ENCODE measurements around the gene METRN.

Gene METRN

DNA sequence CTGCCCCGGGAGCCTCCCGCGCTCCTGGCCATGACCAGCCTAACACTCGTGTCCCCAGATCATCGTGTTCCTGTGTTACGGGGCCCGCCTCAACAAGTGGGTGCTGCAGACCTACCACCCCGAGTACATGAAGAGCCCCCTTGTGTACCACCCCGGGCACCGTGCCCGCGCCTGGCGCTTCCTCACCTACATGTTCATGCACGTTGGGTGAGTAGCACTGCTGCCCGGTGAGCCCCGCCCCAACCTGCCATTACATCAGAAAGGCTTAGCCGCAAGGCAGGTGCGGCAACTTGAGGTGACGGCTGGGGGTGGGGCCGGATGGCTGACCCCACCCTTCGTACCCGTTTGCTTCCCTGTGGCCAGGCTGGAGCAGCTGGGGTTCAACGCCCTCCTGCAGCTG, 38.0 kb upstream of the METRN start:
- ChIA-PET POLR2A (interaction anchor here (2.2 kb wide), 1 partner anchor 18 kb away, joined by 6 read pairs; no protein-coding TSS in a partner anchor), CTCF (no interaction called here)
- TF ChIP-seq CTBP1 (IDR thresholded peaks at IDR 0.05; ENCODE audit: borderline replicate concordance) = no peak
- TF ChIP-seq SUZ12 (IDR thresholded peaks at IDR 0.05) = no peak
- TF ChIP-seq ZNF384 (IDR thresholded peaks at IDR 0.05) = no peak
- TF ChIP-seq HDGF (IDR thresholded peaks at IDR 0.05; ENCODE audit: borderline replicate concordance) = no peak
- TF ChIP-seq TARDBP (IDR thresholded peaks at IDR 0.05) = no peak
- no peak for TF ChIP-seq FOXM1 (IDR thresholded peaks at IDR 0.05; ENCODE audit: borderline replicate concordance)
- TF ChIP-seq, protein P1, sequence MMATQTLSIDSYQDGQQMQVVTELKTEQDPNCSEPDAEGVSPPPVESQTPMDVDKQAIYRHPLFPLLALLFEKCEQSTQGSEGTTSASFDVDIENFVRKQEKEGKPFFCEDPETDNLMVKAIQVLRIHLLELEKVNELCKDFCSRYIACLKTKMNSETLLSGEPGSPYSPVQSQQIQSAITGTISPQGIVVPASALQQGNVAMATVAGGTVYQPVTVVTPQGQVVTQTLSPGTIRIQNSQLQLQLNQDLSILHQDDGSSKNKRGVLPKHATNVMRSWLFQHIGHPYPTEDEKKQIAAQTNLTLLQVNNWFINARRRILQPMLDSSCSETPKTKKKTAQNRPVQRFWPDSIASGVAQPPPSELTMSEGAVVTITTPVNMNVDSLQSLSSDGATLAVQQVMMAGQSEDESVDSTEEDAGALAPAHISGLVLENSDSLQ (IDR thresholded peaks at IDR 0.05) = no peak
- no peak for TF ChIP-seq NFRKB (IDR thresholded peaks at IDR 0.05)
- no peak for TF ChIP-seq ARNT (IDR thresholded peaks at IDR 0.05)
- TF ChIP-seq FOXA1 (IDR thresholded peaks at IDR 0.05) = no peak
- TF ChIP-seq BHLHE40 (IDR thresholded peaks at IDR 0.05; ENCODE audit: borderline replicate concordance) = no peak
- TF ChIP-seq SP1 (IDR thresholded peaks at IDR 0.05) = no peak
- no peak for TF ChIP-seq FOXK2 (IDR thresholded peaks at IDR 0.05)
- no peak for TF ChIP-seq ELF4 (IDR thresholded peaks at IDR 0.05)
- no peak for TF ChIP-seq LEF1 (IDR thresholded peaks at IDR 0.05; ENCODE audit: borderline replicate concordance)
- TF ChIP-seq L3MBTL2 (conservative IDR thresholded peaks at IDR 0.05) = no peak
- no peak for DNase-seq (ENCODE audit: extremely low spot score)

DNA sequence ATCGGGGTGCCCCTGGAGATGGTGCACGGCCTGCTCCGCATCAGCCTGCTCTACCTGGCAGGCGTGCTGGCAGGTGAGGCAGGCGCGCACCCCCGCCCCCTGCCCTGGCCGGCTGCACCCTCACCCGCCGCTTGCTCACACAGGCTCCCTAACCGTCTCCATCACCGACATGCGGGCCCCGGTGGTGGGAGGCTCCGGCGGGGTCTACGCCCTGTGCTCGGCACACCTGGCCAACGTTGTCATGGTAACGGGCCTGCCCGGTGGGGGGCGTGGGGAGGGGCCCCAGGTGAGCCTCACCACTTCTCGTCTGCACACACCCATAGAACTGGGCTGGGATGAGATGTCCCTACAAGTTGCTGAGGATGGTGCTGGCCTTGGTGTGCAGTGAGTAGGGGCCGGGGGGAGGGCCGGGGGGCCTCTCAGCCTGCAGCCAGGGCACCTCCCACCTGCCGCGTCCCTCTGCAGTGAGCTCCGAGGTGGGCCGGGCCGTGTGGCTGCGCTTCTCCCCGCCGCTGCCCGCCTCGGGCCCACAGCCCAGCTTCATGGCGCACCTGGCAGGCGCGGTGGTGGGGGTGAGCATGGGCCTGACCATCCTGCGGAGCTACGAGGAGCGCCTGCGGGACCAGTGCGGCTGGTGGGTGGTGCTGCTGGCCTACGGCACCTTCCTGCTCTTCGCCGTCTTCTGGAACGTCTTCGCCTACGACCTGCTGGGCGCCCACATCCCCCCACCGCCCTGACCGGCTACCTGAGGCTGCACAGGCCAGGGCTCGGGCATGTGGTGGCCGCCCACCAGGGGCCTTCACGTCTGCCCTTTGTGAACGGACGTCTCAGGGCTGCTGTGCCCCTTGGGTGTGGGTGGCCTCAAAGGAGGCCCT, 37.4 kb upstream of the METRN start:
- TF ChIP-seq FOXK2 (IDR thresholded peaks at IDR 0.05) (no peak), FOXA1 (IDR thresholded peaks at IDR 0.05) (no peak), SP1 (IDR thresholded peaks at IDR 0.05) (no peak), BHLHE40 (IDR thresholded peaks at IDR 0.05; ENCODE audit: borderline replicate concordance) (no peak), TARDBP (IDR thresholded peaks at IDR 0.05) (no peak), SUZ12 (IDR thresholded peaks at IDR 0.05) (no peak), NFRKB (IDR thresholded peaks at IDR 0.05) (no peak), ELF4 (IDR thresholded peaks at IDR 0.05) (no peak), CTBP1 (IDR thresholded peaks at IDR 0.05; ENCODE audit: borderline replicate concordance) (no peak), LEF1 (IDR thresholded peaks at IDR 0.05; ENCODE audit: borderline replicate concordance) (no peak), ZNF384 (IDR thresholded peaks at IDR 0.05) (no peak), HDGF (IDR thresholded peaks at IDR 0.05; ENCODE audit: borderline replicate concordance) (no peak), L3MBTL2 (conservative IDR thresholded peaks at IDR 0.05) (no peak), ARNT (IDR thresholded peaks at IDR 0.05) (no peak), FOXM1 (IDR thresholded peaks at IDR 0.05; ENCODE audit: borderline replicate concordance) (no peak)
- TF ChIP-seq, protein P1 (IDR thresholded peaks at IDR 0.05) = no peak
- ChIA-PET CTCF (no interaction called here), POLR2A (interaction anchor here (1.9 to 2.9 kb wide), 2 partner anchors 12 to 29 kb away, joined by 11 to 16 read pairs; partner anchors contain the start of genes WDR24 and WDR90)
- DNase-seq (ENCODE audit: extremely low spot score) = no peak

DNA sequence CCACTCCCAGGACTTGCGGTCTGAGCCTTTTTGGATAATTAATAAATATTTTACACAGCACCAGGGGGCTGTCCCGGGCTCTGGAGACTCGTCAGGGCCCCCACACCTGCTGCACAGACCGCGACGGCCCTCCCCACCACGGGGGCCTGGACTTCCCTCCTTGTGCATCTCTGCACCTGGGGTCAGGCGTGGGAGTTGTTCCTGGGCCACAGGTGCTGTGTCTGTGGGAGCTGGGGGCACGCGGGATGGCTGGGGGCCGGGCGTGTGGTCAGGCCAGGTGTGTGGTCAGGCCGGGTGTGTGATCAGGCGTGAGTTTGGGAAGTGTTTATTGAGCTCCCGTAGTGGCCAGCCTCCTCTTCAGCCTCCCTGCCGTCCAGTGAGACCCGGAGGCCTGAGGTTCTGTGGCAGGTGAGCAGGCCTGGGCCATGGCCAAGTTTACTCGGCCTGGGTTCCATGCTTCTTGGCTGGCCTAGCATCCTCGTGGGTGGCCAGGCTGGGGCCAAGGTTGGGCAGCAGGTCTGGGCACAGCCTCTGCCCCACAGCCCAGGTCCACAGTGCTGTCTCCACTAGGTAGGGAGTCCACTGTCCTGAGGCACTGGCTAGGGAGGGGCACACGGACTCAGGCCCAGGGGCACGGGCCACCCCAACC, 36.6 kb upstream of the METRN start:
- ChIA-PET POLR2A (interaction anchor here (1.9 to 2.9 kb wide), 3 partner anchors 9 to 30 kb away, joined by 9 to 16 read pairs (median 11); partner anchors contain the start of genes WDR24 and WDR90), CTCF (interaction anchor here (0.7 to 1.4 kb wide), 2 partner anchors 15 to 18 kb away, joined by 5 to 9 read pairs; no protein-coding TSS in a partner anchor)
- DNase-seq (ENCODE audit: extremely low spot score) = no peak
- TF ChIP-seq LEF1 (IDR thresholded peaks at IDR 0.05; ENCODE audit: borderline replicate concordance) (no peak), ELF4 (IDR thresholded peaks at IDR 0.05) (no peak), BHLHE40 (IDR thresholded peaks at IDR 0.05; ENCODE audit: borderline replicate concordance) (no peak), NFRKB (IDR thresholded peaks at IDR 0.05) (no peak), HDGF (IDR thresholded peaks at IDR 0.05; ENCODE audit: borderline replicate concordance) (no peak), FOXM1 (IDR thresholded peaks at IDR 0.05; ENCODE audit: borderline replicate concordance) (no peak), FOXK2 (IDR thresholded peaks at IDR 0.05) (no peak), ARNT (IDR thresholded peaks at IDR 0.05) (no peak), ZNF384 (IDR thresholded peaks at IDR 0.05) (no peak), TARDBP (IDR thresholded peaks at IDR 0.05) (no peak), CTBP1 (IDR thresholded peaks at IDR 0.05; ENCODE audit: borderline replicate concordance) (no peak), L3MBTL2 (conservative IDR thresholded peaks at IDR 0.05) (no peak), SP1 (IDR thresholded peaks at IDR 0.05) (no peak), FOXA1 (IDR thresholded peaks at IDR 0.05) (no peak)
- TF ChIP-seq, protein P1 (IDR thresholded peaks at IDR 0.05) = no peak

DNA sequence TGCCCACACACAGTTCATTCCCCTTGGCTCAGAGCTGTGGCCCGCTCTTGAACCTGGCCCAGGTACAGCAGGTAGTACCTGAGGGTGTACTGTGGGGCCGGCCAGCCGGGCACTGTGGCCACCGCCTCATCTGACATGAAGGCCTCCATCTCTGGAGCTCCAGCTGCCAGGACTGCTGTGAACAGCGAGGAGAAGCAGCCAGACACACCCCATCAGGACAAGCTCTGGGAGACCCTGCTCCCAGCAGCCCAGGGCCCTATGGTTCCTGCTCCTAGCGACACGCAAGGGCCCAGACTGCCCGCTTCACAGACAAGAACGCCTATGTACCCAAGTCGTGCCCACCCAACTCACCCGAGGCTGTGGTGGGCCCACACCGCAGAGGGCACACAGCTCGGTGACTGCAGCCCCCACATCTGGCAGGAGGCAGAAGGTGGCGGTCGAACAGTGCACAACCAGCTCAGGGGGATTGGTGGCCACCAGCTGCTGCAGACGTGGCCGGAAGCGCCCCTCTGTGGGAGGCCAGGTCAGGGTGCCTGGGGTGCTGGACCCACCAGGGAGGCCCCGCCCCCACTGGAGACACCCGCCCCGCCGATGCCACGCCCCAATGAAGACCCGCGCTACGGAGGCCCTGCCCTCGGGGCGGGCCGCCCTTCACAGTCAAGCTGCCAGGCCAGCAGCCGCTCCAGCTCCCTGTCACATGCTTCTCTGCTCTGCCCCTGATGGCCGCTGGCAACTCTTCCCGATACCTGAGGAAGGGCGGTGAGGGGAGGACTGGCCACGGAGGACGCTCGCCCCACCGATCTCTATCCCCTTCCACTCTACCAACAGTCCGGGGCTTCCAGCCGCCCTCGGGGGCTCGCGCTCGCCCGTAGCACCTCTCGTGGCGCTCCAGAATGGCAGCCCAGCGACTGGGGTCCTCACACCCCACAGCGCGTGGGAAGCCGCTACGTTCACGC, 35.8 kb upstream of the METRN start:
- ChIA-PET POLR2A (interaction anchor here (0.7 to 2.9 kb wide), 5 partner anchors 10 to 30 kb away, joined by 3 to 16 read pairs (median 9); partner anchors contain the start of genes RHOT2, WDR24 and WDR90), CTCF (interaction anchor here (0.7 to 1.4 kb wide), 2 partner anchors 15 to 19 kb away, joined by 5 to 9 read pairs; no protein-coding TSS in a partner anchor)
- TF ChIP-seq NFRKB (IDR thresholded peaks at IDR 0.05) (no peak), FOXK2 (IDR thresholded peaks at IDR 0.05) (no peak), SP1 (IDR thresholded peaks at IDR 0.05) (no peak), SUZ12 (IDR thresholded peaks at IDR 0.05) (no peak), ZNF384 (IDR thresholded peaks at IDR 0.05) (no peak), TARDBP (IDR thresholded peaks at IDR 0.05) (no peak), LEF1 (IDR thresholded peaks at IDR 0.05; ENCODE audit: borderline replicate concordance) (no peak), ELF4 (IDR thresholded peaks at IDR 0.05) (no peak), BHLHE40 (IDR thresholded peaks at IDR 0.05; ENCODE audit: borderline replicate concordance) (no peak), FOXM1 (IDR thresholded peaks at IDR 0.05; ENCODE audit: borderline replicate concordance) (no peak), HDGF (IDR thresholded peaks at IDR 0.05; ENCODE audit: borderline replicate concordance) (no peak), L3MBTL2 (conservative IDR thresholded peaks at IDR 0.05) (no peak), ARNT (IDR thresholded peaks at IDR 0.05) (no peak), FOXA1 (IDR thresholded peaks at IDR 0.05) (no peak), CTBP1 (IDR thresholded peaks at IDR 0.05; ENCODE audit: borderline replicate concordance) (no peak)
- TF ChIP-seq, protein P1 (IDR thresholded peaks at IDR 0.05) = no peak
- DNase-seq (ENCODE audit: extremely low spot score) = peak; percentile 50

Data from HEK293T (cell line).